ENCODE data around the gene MIGA2. TPM values are rescaled to one million over a fixed set of nuclear protein-coding genes. Genes with fewer than 3 reads are reported as not detected.

The MIGA2 gene
- total and polyA plus RNA-seq, 10 donors: 20.2 to 47.1 (median 34.4) TPM

DNA sequence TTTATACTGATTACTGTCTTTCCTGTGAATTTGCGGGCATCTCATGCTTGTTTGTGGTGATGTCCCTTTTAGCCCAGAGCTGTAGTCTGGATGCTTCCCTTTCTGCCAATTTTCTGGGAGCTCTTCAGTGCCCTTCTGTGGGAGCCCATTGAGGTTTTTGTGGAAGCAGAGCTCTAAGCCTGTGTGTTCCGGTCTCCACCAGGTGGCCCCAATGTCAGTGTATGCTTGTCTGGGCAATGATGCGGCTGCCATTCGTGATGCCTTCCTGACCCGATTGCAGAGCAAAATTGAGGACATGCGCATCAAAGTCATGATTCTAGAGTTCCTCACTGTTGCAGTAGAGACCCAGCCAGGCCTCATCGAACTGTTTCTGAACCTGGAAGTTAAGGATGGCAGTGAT lies 43.4 kb upstream of the MIGA2 start:
- DNase-seq: no peak
- Histone ChIP-seq H3K36me3 (peaks cover under 1 to 100% (median 99%) of the 10 kb centered on the region in 6 donors), H3K4me3 (no peak overlapping the region), H3K27ac (no peak overlapping the region), H3K9me3 (no peaks in the 10 kb centered on the region), H3K27me3 (replicated peaks in 1 of 7) (no peaks in the 10 kb centered on the region), H3K4me1 (no peaks in the 10 kb centered on the region)
- TF ChIP-seq POLR2A (IDR thresholded peaks at IDR 0.05) (no peak), POLR2AphosphoS5 (IDR thresholded peaks at IDR 0.05) (no peak)
- TF ChIP-seq, protein P1, sequence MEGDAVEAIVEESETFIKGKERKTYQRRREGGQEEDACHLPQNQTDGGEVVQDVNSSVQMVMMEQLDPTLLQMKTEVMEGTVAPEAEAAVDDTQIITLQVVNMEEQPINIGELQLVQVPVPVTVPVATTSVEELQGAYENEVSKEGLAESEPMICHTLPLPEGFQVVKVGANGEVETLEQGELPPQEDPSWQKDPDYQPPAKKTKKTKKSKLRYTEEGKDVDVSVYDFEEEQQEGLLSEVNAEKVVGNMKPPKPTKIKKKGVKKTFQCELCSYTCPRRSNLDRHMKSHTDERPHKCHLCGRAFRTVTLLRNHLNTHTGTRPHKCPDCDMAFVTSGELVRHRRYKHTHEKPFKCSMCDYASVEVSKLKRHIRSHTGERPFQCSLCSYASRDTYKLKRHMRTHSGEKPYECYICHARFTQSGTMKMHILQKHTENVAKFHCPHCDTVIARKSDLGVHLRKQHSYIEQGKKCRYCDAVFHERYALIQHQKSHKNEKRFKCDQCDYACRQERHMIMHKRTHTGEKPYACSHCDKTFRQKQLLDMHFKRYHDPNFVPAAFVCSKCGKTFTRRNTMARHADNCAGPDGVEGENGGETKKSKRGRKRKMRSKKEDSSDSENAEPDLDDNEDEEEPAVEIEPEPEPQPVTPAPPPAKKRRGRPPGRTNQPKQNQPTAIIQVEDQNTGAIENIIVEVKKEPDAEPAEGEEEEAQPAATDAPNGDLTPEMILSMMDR (IDR thresholded peaks at IDR 0.05 in 8 of 11, conservative IDR thresholded peaks at IDR 0.05 in 3 of 11): peak in 1 of 11 experiments; percentile 18
- 79 to 90% (median 85%) methylated on average over 7 of the region's 7 CpGs for WGBS, 5 donors
- intact Hi-C loops (cut with DNase I; ENCODE audit: low total_unique reads): no loop called here

GRCh38 chr9:128995791-128996190 lies 40.6 kb upstream of the MIGA2 start:
- Histone ChIP-seq H3K27me3 (replicated peaks in 1 of 7) (no peaks in the 10 kb centered on the region), H3K9me3 (no peaks in the 10 kb centered on the region), H3K4me3 (no peak overlapping the region), H3K4me1 (peaks cover 0 to 4% (median 0%) of the 10 kb centered on the region in 6 donors), H3K36me3 (peaks cover 0 to 100% (median 99%) of the 10 kb centered on the region in 6 donors), H3K27ac (no peak overlapping the region)
- TF ChIP-seq, protein P1 (IDR thresholded peaks at IDR 0.05 in 8 of 11, conservative IDR thresholded peaks at IDR 0.05 in 3 of 11): no peak
- TF ChIP-seq POLR2A (IDR thresholded peaks at IDR 0.05): no peak
- peak; percentile 2 for DNase-seq
- WGBS, 5 donors: 84 to 97% (median 92%) methylated on average over 5 of the region's 5 CpGs
- intact Hi-C loops (cut with DNase I; ENCODE audit: low total_unique reads): no loop called here

GRCh38 chr9:128998462-128998861 lies 38.0 kb upstream of the MIGA2 start:
- Histone ChIP-seq H3K36me3 (peaks cover 0 to 100% (median 99%) of the 10 kb centered on the region in 6 donors), H3K27ac (no peak overlapping the region), H3K9me3 (no peaks in the 10 kb centered on the region), H3K4me1 (peaks cover 0 to 4% (median 0%) of the 10 kb centered on the region in 6 donors), H3K27me3 (replicated peaks in 1 of 7) (no peaks in the 10 kb centered on the region), H3K4me3 (no peak overlapping the region)
- DNase-seq: no peak
- 90 to 98% (median 93%) methylated on average over 5 to 6 of the region's 6 CpGs for WGBS, 5 donors
- intact Hi-C loops (cut with DNase I; ENCODE audit: low total_unique reads): no loop called here
- TF ChIP-seq POLR2AphosphoS5 (IDR thresholded peaks at IDR 0.05): no peak
- TF ChIP-seq, protein P1 (IDR thresholded peaks at IDR 0.05 in 8 of 11, conservative IDR thresholded peaks at IDR 0.05 in 3 of 11): no peak
- TF ChIP-seq POLR2A (IDR thresholded peaks at IDR 0.05): no peak

GRCh38 chr9:128999581-129000206 lies 36.7 kb upstream of the MIGA2 start:
- Histone ChIP-seq H3K9me3 (no peaks in the 10 kb centered on the region), H3K27ac (peak overlapping the region in 1 of 8 donors; percentile 60), H3K36me3 (peaks cover 0 to 100% (median 95%) of the 10 kb centered on the region in 6 donors), H3K4me1 (peaks cover 0 to 5% (median 0%) of the 10 kb centered on the region in 6 donors), H3K4me3 (no peak overlapping the region), H3K27me3 (replicated peaks in 1 of 7) (no peaks in the 10 kb centered on the region)
- no peak for TF ChIP-seq POLR2A (IDR thresholded peaks at IDR 0.05)
- TF ChIP-seq POLR2AphosphoS5 (IDR thresholded peaks at IDR 0.05): peak in 2 of 3 donors; percentile 15 to 16
- TF ChIP-seq, protein P1 (IDR thresholded peaks at IDR 0.05 in 8 of 11, conservative IDR thresholded peaks at IDR 0.05 in 3 of 11): no peak
- DNase-seq: no peak
- intact Hi-C loops (cut with DNase I; ENCODE audit: low total_unique reads): no loop called here
- 72 to 82% (median 80%) methylated on average over 13 of the region's 13 CpGs for WGBS, 5 donors

Measured in spleen (tissue), 11 donors.